RPMI8226 (cell line): ENCODE data around the gene CFAP53.
"Not testable (repeated sequence)": the region's sequence is repeated elsewhere in the genome, so short reads cannot be mapped to it uniquely, and the experiment has no call there.

Experiments used
- DNase-seq: peaks from one replicate; pipeline ENCODE4 v3.0.0-alpha.2; 2015

The CFAP53 gene

DNA sequence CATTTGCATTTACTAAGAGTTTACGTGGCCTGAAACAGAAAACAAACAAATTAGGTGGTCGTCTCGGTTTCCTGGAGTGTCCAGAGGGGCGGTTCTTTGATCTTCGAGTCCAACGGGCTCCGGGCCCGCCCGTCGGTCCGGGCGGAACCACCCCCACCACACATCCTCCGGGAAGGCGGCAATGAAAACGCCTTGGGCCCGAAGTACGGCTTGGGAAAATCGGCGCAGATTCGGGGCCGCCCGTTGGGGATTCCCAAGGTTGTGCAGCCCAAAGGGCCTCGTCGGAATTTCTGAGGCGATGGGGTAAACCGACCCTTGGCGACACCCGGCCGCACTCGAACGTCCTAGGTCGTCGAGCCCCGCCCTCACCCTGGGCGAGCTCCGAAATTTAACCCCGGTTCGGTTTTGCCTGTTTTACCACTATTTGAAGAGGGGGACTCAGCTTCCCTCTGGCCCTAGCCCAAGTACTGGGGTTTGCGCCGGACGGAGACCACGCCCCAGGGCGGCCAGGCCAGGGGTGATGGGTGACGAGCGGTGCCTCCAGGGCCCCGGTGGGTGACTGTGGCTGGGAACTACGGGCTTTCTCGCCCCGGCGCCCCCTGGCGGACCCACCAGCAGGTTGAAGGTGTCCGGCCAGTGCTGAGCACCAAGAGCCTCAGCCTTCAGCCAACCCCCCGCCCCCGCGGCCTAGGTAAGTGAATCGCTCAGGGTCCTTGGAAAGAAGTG is 1.9 kb upstream of the CFAP53 start:
- DNase-seq, result no peak

- no peak for DNase-seq
These were observed 3.3 kb downstream of the CFAP53 start for GRCh38 chr18:50262977-50263376.

DNA sequence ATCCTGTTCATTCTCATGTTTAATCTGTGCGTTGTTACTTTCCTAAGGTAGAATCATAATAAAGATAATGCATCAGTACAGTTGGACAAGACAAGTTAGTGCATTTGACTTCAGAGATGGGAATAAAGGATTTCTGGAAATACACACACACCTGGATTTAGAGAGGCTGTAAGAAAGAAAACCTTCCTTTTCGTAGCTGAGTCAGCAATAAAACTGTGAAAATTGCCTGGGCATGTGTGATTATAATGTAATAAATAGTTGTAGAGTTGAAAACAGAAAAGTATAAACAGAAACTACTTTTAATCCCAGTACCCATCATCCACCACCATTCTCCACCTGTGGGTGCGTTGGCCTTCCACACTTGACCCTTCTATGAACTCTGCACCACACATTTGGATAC is 15.4 kb downstream of the CFAP53 start:
- DNase-seq, result no peak

GRCh38 chr18:50249576-50249975 is 16.7 kb downstream of the CFAP53 start:
- no peak for DNase-seq

GRCh38 chr18:50247561-50247960 is 18.7 kb downstream of the CFAP53 start:
- DNase-seq, result no peak

DNA sequence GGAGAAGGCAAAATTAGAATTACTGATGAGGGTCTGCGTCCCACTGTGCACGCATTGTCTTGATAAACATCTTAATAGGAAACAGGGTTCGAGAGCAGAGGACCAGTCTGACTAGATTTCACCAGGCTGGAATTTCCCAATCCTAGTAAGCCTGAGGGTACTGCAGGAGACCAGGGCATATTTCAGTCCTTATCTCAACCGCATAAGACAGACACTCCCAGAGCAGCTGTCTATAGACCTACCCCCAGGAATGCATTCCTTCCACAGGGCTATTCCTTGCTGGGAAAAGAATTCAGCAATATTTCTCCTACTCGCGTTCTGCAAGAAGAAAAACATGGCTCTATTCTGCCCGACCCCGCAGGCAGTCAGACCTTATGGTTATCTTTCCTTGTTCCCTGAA is 24.5 kb downstream of the CFAP53 start:
- DNase-seq, result not testable (repeated sequence)

DNA sequence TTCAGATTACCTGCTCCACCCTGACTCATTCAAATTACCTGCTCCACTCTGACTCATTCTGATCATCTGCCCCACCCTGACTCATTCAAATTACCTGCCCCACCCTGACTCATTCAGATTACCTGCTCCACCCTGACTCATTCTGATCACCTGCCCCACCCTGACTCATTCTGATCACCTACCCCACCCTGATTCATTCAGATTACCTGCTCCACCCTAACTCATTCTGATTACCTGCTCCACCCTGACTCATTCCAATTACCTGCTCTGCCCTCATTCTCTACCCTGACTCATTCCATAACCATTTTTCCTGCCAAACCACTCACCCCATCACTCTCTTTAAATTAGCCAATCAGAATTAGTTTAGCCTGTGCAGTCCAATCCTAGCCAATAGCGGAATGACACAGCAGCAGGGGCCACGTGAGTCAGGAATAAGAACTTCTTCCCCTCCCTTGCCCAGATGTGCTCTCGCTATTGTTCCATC is 26.2 kb downstream of the CFAP53 start:
- DNase-seq, result no peak

- DNase-seq, result no peak
These were observed 33.9 kb downstream of the CFAP53 start for GRCh38 chr18:50232419-50232818.

- no peak for DNase-seq
These were observed 34.7 kb downstream of the CFAP53 start for GRCh38 chr18:50231621-50232020.

DNA sequence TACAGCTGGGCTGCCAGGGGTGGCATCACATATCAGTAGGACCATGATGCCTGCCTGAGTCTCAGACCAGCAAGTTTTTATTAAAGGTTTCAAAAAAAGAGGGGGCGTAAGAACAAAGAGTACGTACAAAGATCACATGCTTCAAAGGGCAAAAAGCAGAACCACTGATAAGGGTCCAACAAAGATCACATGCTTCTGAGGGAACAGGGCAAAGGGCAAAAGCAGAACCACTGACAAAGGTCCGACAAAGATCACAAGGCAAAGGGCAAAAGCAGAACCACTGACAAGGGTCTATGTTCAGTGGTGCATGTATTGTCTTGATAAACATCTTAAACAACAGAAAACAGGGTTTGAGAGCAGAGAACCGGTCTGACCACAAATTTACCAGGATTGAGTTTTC is 46.0 kb downstream of the CFAP53 start:
- DNase-seq, result not testable (repeated sequence)

DNA sequence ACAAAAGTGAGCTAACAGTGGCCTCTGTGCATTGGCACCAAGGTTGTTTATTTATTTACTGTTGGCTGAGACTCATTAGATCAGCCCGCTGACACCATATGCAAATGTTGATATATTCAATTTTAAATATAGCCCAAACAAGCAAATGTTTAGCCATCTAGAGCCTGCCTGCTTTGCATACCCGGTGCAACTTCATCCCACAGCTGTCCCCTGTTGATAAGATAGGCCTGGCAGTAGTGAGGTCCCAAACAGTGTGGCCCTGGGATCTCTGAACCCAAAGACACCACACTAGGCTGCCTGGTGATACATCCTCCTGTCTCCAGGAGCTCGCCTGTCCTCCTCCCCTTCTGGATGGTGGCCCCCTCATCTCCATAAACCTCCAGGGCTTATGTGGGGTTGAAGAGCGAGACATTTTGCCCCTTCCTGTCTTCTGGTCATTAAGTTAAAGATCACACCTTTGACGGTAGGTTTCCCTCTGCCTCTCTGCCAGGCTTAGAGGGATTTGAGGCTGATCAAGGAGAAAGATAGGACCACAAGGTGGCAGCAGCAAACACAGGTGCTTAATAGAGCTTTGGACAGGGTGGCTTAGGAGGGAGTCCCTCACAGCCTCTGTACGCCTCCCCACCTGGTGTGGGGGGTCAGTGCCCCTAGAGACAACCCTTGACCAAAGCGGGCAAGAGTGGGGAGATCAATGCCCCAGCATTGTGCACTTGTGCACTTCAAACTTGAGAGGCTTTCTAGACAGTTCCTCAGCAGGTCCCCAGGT is 47.7 kb downstream of the CFAP53 start:
- peak; percentile 55 for DNase-seq

GRCh38 chr18:50209311-50209710 is 57.0 kb downstream of the CFAP53 start:
- no peak for DNase-seq

DNA sequence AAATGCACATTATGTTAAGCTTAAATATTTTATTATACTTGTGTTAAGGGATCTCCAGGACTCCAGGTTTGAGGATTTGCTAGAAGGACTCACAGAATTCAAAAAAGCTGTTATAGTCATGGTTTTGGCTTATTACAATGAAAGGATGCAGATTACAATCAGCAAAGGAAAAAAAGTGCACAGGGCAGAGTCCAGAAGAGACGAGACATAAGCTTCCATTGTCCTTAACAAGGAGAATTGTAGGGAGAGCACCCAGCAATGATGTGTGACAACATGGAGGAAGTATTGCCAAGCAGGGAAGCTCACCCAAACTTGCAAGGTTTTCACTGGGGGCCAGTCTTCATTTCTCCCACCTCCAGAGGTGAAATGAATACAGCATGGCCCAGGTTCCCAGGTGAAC is 58.6 kb downstream of the CFAP53 start:
- no peak for DNase-seq

- peak; percentile 70 for DNase-seq
These were observed 62.3 kb downstream of the CFAP53 start for GRCh38 chr18:50203801-50204604.

DNA sequence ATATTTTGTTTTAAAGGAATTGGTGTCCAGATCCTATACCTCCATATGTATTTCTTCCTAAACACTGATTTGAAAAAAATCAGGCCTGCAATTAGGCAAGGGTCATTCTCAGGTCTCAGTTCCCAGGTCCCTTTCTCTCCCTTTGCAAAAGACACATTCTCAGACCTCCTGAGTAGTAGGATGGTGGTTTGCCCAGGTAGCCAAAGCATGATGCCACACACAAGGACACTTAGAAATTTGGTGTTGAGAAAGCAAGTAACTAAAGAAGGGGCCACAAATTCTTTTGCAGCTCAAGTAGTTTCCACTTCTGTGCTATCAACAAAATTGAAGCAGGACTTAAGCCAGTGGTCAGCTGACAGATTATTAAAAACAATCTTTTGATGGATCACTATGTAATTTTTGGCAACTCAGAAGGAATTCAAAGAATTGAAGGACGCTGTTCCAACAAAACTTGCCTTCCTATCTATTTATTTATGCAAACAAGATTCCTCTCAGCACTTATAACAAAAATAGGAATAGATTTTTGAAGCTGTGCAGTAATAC is 64.7 kb downstream of the CFAP53 start:
- no peak for DNase-seq

DNA sequence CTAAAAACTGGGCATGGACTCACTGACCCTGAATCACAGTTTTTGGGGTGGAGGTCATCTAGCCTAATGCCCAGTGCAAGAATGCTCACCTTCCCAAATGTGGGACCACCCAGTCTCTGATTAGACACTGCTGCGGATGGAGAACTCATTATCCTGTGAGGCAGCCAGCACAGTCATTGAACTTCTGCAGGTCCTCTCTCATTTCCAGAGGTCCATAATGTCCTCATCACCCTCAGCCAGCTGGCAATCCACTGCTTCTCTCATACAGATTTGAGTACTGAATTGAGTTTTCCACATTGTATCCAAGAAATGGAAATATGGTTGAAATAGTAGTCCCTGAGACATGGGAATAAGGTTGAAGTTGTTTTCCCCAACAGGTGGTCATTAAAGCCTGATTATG is 66.4 kb downstream of the CFAP53 start:
- DNase-seq, result no peak

DNA sequence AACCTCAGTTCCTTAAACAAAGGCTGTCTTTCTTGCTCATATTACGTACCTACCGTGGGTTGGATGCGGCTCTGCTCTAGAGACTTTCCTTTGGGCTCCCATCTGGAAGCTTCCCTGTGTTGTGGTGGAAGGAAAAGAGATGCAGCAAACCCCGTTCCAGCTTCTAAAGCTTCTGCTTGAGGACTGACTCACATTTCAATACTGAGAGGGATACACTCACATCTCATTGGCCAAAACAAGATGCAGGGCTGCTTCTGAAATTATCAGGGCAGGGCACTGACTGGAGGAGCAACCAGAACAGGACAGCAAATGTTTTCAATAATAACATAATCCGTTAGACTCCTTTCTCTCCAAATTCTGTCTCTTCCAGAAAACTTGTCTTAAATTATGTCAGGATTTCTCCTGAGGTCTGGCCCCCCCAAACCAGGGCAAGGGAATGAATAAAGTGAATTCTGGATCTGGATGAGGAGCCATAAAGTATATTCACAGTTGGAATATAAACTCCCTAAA is 66.9 kb downstream of the CFAP53 start:
- DNase-seq, result no peak

- no peak for DNase-seq
These were observed 70.0 kb downstream of the CFAP53 start for GRCh38 chr18:50196261-50196660.

GRCh38 chr18:50195689-50196088 is 70.6 kb downstream of the CFAP53 start:
- DNase-seq, result no peak

DNA sequence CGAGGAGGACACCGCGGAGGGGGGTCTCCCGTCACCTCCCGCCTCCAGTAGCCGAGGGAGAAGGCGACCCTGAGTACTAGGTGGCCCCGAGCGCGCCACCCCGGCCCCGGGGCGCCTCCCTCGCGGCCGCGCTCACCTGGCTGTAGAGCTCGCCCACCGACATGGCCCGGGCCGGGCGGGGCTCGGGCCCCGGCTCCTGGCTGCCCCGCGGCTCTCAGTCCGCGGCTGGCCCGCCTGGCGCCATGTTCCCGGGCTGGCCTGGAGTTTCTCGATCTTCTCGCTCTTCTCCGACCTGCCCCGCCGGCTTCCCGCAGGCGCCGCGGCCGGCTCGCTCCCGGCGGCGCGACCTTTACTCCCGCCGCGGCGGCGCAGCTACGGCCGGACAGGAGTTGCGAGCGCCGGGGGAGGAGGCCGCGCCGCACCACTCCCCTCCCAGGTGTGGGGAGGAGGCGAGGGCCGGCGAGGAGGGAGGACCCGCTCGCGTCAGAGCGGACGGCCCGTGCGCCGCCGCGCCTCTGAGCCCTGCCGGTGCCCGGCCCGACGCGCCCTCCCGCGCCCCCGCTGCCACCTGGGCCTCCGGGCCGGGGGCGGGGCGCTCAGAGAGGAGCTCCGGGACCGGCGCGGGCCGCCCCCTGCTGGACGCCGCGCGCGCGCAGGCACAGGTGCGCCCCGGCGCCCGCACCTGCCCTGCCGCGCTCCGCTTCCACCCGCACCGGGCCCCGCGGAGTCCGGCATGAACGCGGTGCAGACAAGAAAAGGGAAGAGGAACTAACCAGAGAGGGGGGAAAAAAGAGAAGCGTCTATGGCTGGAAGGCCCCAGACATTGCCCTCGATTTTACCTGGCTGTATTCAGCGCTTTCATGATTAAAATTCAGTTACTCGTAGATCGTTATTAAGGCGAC is 71.4 kb downstream of the CFAP53 start, which contains the start of gene MYO5B:
Gene MYO5B, minus strand, starts transcription at position 517 of the 902 bp plus-strand sequence. Its CDS starts 354 bp downstream, at position 163.
- DNase-seq, result peak; percentile 91

GRCh38 chr18:50193796-50194630 is 72.3 kb downstream of the CFAP53 start:
- DNase-seq, result peak; percentile 16
